ENCODE results near the gene FBXO2.
"Not testable (repeated sequence)": the region's sequence is repeated elsewhere in the genome, so short reads cannot be mapped to it uniquely, and the experiment has no call there.

FBXO2 gene

DNA sequence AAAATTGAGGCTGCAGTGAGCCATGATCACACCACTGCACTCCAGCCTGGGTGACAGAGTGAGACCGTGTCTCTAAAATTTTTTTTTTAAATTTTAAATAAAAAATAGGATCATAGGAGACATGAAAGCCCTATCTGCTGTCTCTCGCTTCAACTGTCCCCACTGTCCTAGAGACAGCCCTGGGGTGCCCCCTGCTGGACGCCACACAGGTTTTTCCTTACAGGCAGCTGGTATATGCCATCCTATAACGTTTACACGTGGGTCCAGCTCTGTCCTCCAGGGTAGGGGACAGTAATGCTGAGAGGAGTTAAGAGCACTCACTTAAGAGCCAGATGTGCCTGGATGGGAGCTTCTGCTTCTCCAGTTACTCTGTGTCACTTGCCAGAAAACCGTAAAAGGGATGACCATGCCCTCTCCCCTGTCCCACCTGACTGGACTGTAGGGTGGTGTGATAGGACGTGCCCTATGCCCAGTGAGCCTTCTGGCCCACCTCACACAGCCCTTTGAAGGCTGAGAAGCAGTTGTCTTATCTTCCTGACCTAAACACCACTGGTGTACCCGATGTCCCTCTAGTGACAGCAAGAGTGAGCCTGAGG is 8.5 kb downstream of the FBXO2 start:
- TF ChIP-seq JUND (IDR thresholded peaks at IDR 0.05; ENCODE audit: low read depth) = no peak
- in situ Hi-C loops (cut with HindIII; ENCODE audit: low pct_unique_long_range_greater_than_20kb, low sequenced_read_pairs) = no loop called here
- DNase-seq (ENCODE audit: low read depth in 1 of 2, low spot score in 1 of 2) = peak; percentile 52 to 78

DNA sequence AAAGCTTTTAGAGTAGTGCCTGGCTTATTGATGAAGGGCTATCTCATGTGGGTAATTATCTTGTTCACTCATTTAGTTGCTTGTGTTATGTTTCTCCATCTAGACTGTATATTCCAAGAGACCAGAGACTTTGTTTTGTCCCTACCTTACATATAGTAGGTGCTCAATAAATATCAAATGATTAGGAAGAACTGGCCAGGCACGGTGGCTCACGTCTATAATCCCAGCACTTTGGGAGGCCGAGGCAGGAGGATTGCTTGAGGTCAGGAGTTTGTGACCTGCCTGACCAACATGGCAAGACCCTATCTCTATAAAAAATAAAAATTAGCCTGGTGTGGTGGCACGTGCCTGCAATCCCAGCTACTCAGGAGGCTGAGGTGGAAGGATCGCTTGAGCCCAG is 9.0 kb downstream of the FBXO2 start:
- in situ Hi-C loops (cut with HindIII; ENCODE audit: low pct_unique_long_range_greater_than_20kb, low sequenced_read_pairs) = no loop called here
- TF ChIP-seq JUND (IDR thresholded peaks at IDR 0.05; ENCODE audit: low read depth) = no peak

DNA sequence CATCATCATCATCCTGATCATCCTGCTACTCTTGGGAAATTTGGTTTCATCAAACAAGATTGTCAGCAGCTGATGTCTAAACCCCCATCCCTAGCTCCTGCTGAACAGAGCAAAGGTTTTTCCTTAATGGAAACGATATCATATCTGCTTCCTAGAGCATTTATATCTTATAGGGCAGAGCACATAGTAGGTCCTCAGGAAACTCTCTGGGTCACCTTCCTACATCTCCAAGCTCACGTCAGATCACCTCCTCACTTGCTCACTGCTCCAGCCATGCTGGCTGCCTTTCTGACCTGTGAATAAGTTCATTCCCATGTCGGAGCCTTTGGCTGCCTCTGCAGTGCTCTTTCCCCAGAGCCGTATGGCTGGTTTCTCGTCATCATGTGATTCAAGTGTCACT is 10.4 kb downstream of the FBXO2 start:
- in situ Hi-C loops (cut with HindIII; ENCODE audit: low pct_unique_long_range_greater_than_20kb, low sequenced_read_pairs) = no loop called here
- no peak for DNase-seq (ENCODE audit: low read depth in 1 of 2, low spot score in 1 of 2)
- no peak for TF ChIP-seq JUND (IDR thresholded peaks at IDR 0.05; ENCODE audit: low read depth)

More for the DNA sequence above, 9.0 kb downstream of the FBXO2 start:
- no peak for DNase-seq (ENCODE audit: low read depth in 1 of 2, low spot score in 1 of 2)

DNA sequence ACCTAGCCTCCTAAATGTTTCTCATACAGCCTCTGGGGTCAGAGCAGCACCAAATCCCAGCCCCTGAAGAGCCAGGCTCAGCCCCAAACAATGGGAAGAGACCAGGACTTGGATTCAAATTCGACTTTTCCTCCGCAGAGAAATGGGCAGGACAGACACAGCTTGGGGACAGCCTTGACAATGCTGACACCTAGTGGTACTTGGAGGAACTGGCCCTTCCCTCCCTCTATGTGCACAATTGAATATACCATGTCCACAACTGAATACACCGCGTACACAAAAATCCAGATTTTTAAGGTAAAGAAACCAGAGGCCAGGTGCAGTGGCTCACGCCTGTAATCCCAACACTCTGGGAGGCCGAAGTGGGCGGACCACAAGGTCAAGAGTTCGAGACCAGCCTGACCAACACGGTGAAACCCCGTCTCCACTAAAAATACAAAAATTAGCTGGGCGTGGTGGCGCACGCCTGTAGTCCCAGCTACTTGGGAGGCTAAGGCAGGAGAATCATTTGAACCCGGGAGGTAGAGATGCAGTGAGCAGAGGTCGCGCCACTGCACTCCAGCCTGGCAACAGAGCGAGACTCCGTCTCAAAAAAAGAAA is 11.7 kb downstream of the FBXO2 start:
- in situ Hi-C loops (cut with HindIII; ENCODE audit: low pct_unique_long_range_greater_than_20kb, low sequenced_read_pairs) = not testable (repeated sequence)
- DNase-seq (ENCODE audit: low read depth in 1 of 2, low spot score in 1 of 2) = peak; percentile 68 to 70

DNA sequence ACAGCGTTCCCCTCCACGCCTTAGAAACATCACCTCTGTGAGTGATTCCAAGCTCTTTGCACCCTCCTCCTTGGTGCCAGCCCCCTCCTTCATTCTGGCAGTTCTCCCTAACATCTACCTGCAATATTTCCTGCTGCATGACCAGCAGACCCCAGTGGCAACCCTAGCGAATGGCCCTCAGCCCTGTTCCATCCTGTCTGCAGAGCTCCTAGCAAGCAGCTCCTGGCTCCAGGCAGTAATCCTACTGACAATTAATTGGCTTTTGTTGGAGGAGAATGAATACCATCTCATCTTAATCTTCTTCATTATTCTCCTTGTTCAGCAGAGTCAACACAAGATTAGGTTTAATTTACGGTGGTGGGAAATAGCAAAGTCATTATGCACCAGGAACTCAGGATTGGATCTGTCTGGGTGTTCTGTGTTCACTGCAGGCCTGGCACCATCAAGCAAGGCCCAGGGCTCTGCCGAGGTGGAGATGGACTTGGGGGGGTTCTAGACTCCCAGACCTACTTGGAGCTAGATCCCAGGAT is 12.4 kb downstream of the FBXO2 start:
- in situ Hi-C loops (cut with HindIII; ENCODE audit: low pct_unique_long_range_greater_than_20kb, low sequenced_read_pairs) = no loop called here
- TF ChIP-seq JUND (IDR thresholded peaks at IDR 0.05; ENCODE audit: low read depth) = no peak
- no peak for DNase-seq (ENCODE audit: low read depth in 1 of 2, low spot score in 1 of 2)

DNA sequence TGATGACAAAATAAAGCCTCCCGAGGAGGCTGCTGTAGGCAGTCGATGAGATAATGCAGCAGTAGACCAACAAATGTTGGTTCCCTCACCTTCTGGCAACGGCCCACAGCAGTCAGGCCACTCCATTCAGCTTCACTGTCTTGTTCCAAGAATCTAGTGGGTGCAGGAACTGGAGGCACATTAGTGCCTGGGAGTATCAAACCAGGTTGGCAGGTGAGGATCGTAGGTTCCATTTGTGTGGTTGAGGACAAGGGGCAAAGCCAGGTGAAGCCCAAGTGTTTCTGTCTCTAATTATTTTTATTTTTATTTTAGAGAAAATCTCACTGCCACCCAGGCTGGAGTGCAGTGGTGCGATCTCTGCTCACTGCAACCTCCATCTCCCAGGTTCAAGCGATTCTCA is 13.3 kb downstream of the FBXO2 start:
- in situ Hi-C loops (cut with HindIII; ENCODE audit: low pct_unique_long_range_greater_than_20kb, low sequenced_read_pairs) = no loop called here
- no peak for DNase-seq (ENCODE audit: low read depth in 1 of 2, low spot score in 1 of 2)
- no peak for TF ChIP-seq JUND (IDR thresholded peaks at IDR 0.05; ENCODE audit: low read depth)

DNA sequence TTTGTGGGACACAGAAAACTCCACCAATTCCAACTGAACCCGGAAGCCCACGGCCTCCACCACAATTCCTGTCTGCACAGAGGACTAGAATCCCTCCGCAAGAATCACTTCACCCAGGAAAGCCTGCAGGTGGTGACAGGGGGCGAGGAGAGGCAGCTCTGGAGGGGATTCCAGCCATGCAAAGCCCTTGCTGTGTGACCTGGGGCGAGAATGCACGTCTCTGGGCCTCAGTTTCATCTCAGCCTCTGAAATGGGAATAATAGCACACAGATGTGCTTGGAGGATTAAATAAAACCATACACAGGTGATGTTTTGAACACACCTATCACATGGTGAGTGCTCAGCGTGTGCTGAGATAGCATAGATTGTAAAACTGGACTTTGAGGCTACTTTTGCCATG is 14.1 kb downstream of the FBXO2 start:
- DNase-seq (ENCODE audit: low read depth in 1 of 2, low spot score in 1 of 2) = no peak
- TF ChIP-seq JUND (IDR thresholded peaks at IDR 0.05; ENCODE audit: low read depth) = no peak
- in situ Hi-C loops (cut with HindIII; ENCODE audit: low pct_unique_long_range_greater_than_20kb, low sequenced_read_pairs) = no loop called here

DNA sequence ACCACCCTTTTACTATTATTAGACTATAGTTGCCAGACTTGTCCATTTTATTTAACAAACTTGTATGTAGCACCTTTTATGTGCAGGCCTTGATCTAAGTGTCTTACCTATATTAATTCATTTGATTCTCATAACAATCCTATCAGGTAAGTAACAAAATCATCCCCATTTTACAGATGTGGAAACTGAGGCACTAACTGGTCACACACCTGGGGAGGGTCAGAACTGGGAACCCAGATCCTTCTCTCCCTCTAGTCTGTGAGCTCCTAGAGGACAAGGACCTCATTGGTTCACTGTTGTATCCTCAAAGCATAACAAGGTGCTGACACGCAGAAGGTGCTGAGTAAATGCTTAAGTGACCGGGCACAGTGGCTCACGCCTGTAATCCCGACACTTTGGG is 14.9 kb downstream of the FBXO2 start:
- in situ Hi-C loops (cut with HindIII; ENCODE audit: low pct_unique_long_range_greater_than_20kb, low sequenced_read_pairs) = no loop called here
- no peak for TF ChIP-seq JUND (IDR thresholded peaks at IDR 0.05; ENCODE audit: low read depth)

DNA sequence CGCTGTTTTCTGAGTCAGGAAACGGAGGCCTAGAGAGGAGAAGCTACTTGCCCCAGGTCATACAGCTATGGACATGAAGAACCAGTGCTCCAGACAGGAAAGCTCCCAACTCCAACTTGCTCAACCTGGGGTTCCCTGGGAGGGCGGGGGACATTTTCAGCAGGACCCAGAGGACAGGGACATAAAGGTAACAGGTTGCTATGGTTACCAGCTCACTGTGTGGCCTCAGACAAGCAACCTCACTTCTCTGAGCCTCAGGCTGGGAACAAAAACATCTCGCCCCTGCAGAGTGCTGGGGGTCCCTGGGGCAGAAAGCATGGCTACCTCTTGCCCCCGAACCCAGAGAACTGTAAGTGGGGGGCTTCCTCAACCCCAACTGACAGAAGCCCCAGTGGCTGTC is 16.1 kb downstream of the FBXO2 start:
- DNase-seq (ENCODE audit: low read depth in 1 of 2, low spot score in 1 of 2) = no peak
- TF ChIP-seq JUND (IDR thresholded peaks at IDR 0.05; ENCODE audit: low read depth) = no peak
- in situ Hi-C loops (cut with HindIII; ENCODE audit: low pct_unique_long_range_greater_than_20kb, low sequenced_read_pairs) = no loop called here

More for the DNA sequence above, 14.9 kb downstream of the FBXO2 start:
- no peak for DNase-seq (ENCODE audit: low read depth in 1 of 2, low spot score in 1 of 2)

DNA sequence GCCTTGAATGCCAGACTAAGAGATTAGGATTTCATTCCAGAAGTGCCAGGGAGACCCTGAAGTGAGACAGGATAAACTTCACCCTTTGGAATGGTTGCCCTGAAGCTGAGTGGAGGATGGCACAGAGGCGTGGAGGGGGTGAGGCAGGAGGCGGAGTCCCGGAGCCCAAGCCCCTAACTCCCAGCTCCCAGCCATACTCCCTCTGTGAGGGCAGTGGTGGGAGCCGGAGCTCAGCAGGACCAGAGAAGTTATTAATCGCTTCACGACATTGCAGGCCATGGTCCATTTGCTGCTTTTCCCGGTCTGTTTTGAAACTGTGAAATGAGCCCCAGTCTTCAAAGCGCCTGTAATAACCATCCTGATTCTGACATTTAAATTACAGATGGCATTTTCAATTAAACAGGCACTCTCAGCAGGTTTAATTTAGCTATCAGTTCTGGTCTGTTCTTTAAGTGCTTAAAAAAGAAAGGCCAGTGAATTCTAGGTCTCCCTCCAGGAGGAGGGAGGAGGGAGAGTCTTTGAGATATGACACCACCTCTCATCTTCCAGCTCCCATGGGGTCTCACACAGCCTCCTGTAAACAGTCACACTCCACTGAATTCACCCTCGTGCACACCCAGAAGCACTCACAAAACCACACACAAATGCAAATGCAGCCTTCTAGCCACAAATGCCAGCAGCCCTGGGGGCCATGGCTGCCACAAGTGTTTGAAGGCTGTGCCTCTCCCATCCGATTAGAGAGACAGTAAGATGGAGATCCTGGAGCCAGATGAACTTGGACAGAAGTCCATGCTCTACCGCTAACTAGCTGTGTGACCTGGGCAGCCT is 19.6 kb downstream of the FBXO2 start:
- no peak for TF ChIP-seq JUND (IDR thresholded peaks at IDR 0.05; ENCODE audit: low read depth)
- in situ Hi-C loops (cut with HindIII; ENCODE audit: low pct_unique_long_range_greater_than_20kb, low sequenced_read_pairs) = no loop called here

DNA sequence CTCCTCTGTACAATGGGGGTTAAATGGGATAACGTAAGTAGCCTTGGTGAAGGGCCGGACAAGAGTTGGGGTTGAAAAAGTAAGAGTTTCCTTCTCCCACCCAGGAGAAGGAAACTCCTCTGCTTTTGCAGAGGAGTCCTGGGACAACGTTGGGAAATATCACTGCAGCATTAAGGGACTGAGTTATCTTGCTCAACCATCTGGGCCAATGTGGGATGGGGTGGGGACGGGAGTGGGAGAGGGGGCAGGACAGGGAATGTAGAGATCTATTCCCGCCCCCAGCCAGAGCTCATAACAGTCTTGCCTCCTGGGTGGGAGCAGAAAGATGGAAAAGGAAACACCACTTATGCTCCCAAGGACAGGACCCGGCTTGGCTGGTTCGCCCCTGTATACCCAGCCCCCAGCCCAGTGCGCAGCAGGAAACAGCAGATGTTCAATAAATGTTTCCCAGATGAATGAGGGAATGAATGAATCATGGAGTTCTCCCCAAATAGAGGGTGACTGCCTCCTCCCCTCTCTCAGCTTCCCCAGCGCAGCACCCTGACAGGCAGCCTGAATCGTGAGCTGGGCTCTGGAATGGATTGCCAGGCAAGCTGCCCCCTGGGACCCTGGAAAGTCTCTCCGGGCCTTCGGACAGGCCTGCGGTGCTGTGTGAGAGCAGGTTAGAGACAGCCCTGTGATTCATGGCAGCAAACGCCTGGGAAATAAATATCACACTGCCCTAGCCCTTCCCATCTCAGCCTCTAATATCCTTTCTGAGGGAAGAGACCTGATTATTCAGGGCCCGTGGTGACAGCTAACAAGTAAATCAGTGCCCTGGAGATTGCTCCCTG is 24.8 kb downstream of the FBXO2 start:
- TF ChIP-seq JUND (IDR thresholded peaks at IDR 0.05; ENCODE audit: low read depth) = no peak
- no peak for DNase-seq (ENCODE audit: low read depth in 1 of 2, low spot score in 1 of 2)
- in situ Hi-C loops (cut with HindIII; ENCODE audit: low pct_unique_long_range_greater_than_20kb, low sequenced_read_pairs) = no loop called here

More for the DNA sequence above, 19.6 kb downstream of the FBXO2 start:
- no peak for DNase-seq (ENCODE audit: low read depth in 1 of 2, low spot score in 1 of 2)

DNA sequence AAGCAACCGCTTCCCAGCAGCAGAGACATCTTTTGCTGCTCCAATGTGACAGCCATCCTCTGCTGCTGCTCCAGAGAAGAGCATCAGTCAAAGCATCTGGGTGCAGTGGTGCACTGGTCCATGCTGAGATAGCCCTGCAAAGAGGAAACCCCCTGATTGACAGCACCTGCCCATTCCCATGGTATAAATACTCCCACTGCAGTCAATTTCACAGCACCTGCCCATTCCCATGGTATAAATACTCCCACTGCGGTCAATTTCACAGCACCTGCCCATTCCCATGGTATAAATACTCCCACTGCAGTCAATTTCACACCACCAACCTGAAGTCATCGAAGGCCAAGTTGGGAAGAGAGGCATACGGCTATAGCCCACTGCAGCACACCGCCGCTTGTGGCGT is 25.5 kb downstream of the FBXO2 start:
- no peak for TF ChIP-seq JUND (IDR thresholded peaks at IDR 0.05; ENCODE audit: low read depth)
- no peak for DNase-seq (ENCODE audit: low read depth in 1 of 2, low spot score in 1 of 2)
- in situ Hi-C loops (cut with HindIII; ENCODE audit: low pct_unique_long_range_greater_than_20kb, low sequenced_read_pairs) = no loop called here

All from T47D (cell line).